Ramos (cell line): ENCODE data around the gene MGST1.

ENCODE experiments used
- in situ Hi-C: fragments of 300-500 bp; cut with MboI; formaldehyde crosslinking; loops from one replicate; pipeline ENCODE4 v1.14.3; 2022; ENCODE audit warnings: low sequenced_read_pairs; ENCODE audit not compliant: unreplicated experiment

The MGST1 gene

DNA sequence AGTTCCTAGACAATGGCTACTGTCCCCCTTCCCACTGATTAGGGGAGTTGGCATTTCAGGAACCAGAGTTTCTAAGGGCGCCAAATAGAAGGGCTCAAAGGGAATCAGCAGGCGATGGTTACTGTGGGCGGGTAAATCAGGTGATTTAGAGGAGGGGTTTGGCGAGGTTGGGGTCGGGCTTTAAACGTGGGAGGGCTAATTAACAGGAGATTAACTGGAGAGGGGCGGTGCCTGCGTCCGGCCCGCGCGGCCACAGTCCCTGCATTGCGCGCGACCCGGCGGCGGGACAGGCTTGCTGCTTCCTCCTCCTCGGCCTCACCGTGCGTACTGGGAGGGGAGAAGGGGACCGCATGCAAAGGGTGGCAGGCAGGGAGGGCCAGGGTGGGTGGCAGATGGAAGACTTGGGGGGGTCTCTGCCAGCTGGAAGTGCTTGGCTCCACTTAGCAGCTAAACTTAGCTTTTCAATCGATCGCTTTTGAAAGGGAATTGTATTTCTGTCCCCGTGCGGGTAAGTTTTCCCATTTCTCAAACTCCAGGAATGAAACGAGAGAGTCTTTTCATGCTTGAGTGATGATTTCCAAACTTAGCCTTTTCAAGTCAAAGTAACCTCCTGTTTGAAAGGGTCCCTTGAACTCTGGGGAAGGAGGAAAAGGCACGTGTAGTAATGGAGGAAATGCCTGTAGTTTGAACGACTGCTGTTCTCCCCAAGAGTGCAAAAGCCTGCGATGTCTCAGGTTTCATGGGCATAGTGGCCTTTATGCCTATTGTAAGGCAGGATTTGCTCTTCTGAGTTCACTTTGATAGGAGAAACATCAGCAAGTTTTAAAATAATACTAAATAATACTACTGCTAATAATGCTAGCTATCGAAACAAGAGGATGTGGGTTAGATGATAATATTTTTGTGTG, at the start of gene MGST1:
TSS of gene MGST1 (plus strand) at position 255 of the 908 bp plus-strand sequence. CDS start 6,608 bp downstream, outside the sequence.
- in situ Hi-C loops = no loop called here

GRCh38 chr12:16299403-16299802, 48.0 kb upstream of the MGST1 start:
- in situ Hi-C loops = no loop called here

- in situ Hi-C loops = no loop called here
Measured at GRCh38 chr12:16300122-16300521, 47.3 kb upstream of the MGST1 start.

- in situ Hi-C loops = no loop called here
Measured at GRCh38 chr12:16300736-16301135, 46.7 kb upstream of the MGST1 start.

DNA sequence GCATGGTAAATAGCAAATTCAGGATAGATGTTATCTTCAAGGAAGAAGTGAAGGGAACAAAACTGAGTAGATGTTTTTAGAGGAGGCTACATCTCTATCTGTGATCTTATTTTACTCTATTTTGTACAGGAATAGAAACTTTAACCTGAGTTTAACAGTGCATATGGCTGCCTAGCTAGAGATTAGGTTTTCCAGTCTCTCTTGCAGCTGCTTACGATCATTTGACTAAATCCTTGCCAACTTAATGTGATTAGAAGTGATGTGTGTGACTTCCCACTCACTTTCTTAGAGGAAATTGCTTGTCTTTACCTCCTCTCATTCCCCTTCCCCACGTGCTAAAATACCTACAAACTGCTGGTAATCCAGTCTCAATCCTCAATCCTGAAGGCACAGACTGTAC, 43.5 kb upstream of the MGST1 start:
- in situ Hi-C loops = no loop called here

DNA sequence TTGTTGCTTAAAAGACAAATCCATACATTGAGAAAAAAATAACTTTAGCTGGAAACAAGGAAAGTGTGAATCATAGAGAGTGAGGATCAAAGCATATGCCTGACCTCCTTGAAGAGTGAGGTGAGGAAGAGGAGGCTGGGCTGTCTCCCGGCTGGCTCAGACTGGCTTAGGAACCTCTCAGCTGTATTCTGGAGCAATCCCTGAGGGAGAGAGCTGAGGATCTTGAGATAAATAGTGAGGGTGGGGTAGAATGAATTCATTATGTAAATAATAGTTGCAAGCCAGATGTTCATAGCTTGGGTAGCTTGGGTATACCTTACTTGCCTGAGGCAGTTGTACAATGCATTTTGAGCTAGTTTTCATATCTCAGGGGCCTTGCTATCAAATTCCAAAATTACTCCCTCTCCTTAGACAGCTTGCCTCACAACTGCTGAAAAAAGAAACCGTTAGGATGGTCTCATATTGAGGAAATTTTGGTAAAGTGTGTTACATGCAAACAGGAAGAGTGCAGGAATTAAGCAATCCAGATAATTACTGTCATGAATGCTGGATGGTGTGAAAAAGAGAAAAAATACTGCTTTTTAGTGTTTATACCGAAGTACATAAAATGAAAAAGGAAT, 39.5 kb upstream of the MGST1 start:
- in situ Hi-C loops = no loop called here

- in situ Hi-C loops = no loop called here
Measured at GRCh38 chr12:16310934-16311333, 36.5 kb upstream of the MGST1 start.

- in situ Hi-C loops = no loop called here
Measured at GRCh38 chr12:16323010-16323409, 24.4 kb upstream of the MGST1 start.

GRCh38 chr12:16323638-16324037, 23.8 kb upstream of the MGST1 start:
- in situ Hi-C loops = no loop called here

GRCh38 chr12:16324272-16324671, 23.2 kb upstream of the MGST1 start:
- in situ Hi-C loops = no loop called here

DNA sequence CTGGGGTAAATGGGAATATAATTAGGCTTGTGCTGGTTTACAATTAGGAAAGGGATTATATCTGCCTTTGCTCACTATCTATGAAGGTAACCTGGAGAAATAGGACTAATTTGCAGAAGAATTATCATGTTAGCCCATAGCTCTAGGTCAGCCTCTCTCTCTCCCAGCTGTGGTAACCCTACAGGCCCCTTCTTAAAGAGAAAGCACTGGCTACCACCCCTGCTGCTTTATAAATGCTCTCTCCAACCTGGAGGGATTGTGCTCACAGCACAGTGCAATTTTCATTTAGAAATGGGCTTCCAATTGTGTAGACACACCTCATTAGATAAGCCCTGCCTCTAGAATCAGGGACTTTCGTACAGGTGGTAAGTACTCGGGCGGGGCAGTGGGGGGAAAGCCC, 22.7 kb upstream of the MGST1 start:
- in situ Hi-C loops = no loop called here

DNA sequence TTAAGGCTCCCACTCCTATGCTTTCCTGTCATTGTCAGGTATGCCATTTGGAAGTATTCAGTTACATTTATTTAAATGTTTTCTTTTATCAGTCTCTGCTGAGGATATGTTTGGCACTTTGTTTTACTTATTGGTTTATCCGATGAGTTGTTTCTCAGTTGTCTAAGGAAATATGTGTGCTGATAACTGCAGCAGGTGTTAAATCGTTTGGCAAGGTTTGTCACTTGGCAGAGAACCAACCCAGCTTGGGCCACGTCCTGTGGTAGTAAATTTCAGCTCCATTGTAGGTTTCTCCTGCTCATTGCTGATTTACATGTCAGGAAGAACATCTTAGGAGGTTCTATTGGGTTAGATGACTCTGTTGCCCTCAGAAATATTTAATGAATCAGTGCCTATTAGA, 22.0 kb upstream of the MGST1 start:
- in situ Hi-C loops = no loop called here

DNA sequence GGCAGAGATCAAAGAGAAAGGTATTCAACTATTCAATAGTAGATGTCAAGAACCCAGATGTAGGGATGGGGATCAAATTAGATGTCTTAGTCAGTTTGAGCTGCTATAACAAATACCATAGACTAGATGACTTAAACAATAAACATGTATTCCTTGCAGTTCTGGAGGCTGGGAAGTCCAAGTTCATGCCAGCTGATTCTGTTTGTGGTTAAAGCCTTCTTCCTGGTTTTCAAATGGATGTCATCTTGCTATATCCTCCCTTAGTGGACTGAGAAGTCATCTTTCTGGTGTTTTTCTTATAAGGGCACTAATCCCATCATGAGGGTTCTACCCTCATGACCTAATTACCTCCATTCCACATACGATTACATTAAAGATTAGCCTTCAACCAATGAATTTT, 19.5 kb upstream of the MGST1 start:
- in situ Hi-C loops = no loop called here

GRCh38 chr12:16329594-16329993, 17.9 kb upstream of the MGST1 start:
- in situ Hi-C loops = no loop called here

DNA sequence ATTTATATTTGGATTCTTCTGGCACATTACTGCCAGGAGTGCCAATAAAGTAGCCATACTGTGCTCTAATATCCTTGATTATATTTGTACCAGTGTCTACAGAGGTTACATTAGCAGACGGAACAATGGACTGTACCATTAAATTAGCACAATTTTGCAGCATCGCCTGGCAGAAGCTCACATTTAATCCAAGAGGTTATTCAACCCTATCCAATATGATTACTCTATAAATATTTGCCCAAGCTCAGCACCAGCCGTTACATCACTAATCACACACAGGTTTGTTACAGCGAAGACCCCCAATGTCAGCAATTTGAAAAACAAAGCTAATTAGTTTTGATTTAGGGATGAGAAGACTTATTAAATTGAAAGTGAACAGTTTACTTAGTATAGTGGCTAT, 16.9 kb upstream of the MGST1 start:
- in situ Hi-C loops = no loop called here

GRCh38 chr12:16331998-16332397, 15.4 kb upstream of the MGST1 start:
- in situ Hi-C loops = no loop called here

DNA sequence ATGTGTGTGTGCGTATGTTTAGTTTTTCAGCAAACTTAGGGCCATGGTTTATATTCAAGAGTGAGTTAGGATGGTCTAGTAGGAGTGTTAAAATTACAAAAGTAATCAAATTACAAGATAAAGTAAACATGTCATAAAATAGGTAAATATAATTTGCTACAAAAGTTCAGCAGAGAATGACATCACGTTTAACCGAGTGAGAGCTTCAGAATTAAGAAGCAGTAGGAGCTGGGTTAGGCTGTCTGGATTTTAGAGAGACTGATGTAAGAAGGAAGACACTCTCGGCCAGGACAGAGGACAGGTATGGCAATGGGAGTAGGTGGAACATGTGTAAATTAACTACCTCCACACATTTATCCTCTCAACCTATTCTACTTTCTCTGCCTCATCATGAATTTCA, 11.6 kb upstream of the MGST1 start:
- in situ Hi-C loops = no loop called here

- in situ Hi-C loops = no loop called here
Measured at GRCh38 chr12:16344269-16344668, 3.2 kb upstream of the MGST1 start.

GRCh38 chr12:16345105-16345504, 2.3 kb upstream of the MGST1 start:
- in situ Hi-C loops = no loop called here

GRCh38 chr12:16346958-16347357, 487 bp upstream of the MGST1 start:
- in situ Hi-C loops = no loop called here

GRCh38 chr12:16348435-16349130, 1.1 kb downstream of the MGST1 start:
- in situ Hi-C loops = no loop called here
